K562 (cell line): Measurements from ENCODE around the gene SZT2.

Source experiments
- BCL6 ChIP-seq: fragments of 250-450 bp; sonication (Bioruptor Pico); IDR thresholded peaks from 2 replicates; pipeline ENCODE4 v1.4.0; 2020
- CHD2 ChIP-seq: IDR thresholded peaks from 2 replicates; pipeline ENCODE4 v1.6.1; 2011; ENCODE audit warnings: low read depth, low read length
- CREM ChIP-seq: IDR thresholded peaks from 2 replicates; pipeline ENCODE4 v1.6.1; 2014; ENCODE audit warnings: antibody characterized with exemption, low read depth
- EP300 ChIP-seq: IDR thresholded peaks from 2 replicates; pipeline ENCODE4 v1.6.1; 2012; ENCODE audit warnings: low read length, improper control_type of control experiment
- KAT7 ChIP-seq: sonication (generic); formaldehyde crosslinking; IDR thresholded peaks from 2 replicates; pipeline ENCODE4 v1.8.0; 2022; ENCODE audit warnings: missing genetic modification reagents, mild to moderate bottlenecking, borderline replicate concordance
- NCOA6 ChIP-seq: fragments of 450-650 bp; IDR thresholded peaks from 2 replicates; pipeline ENCODE4 v1.6.1; 2017; ENCODE audit warnings: mild to moderate bottlenecking
- REST ChIP-seq, 2 experiments: fragments of 450-650 bp; formaldehyde crosslinking in 1 of 2; IDR thresholded peaks; 2 replicates each; pipeline versions ENCODE4 v1.4.0 to v1.6.1; 2014 to 2020; ENCODE audit warnings: mild to moderate bottlenecking in 2 of 2, borderline replicate concordance in 1 of 2, low read depth in 1 of 2
- SIN3A ChIP-seq, 2 experiments: fragments of 150-350 bp in 1 of 2; IDR thresholded peaks; 2 replicates each; pipeline ENCODE4 v1.6.1; 2011 to 2016; ENCODE audit warnings: borderline replicate concordance in 2 of 2, low read depth in 2 of 2, low read length in 2 of 2, mild to moderate bottlenecking in 2 of 2, moderate library complexity in 2 of 2; ENCODE audit not compliant: control insufficient read depth in 1 of 2
- ZBTB43 ChIP-seq: sonication (generic); formaldehyde crosslinking; IDR thresholded peaks from 2 replicates; pipeline ENCODE4 v1.8.0; 2023; ENCODE audit warnings: mild to moderate bottlenecking, missing genetic modification reagents

- no peak for TF ChIP-seq EP300
- no peak for TF ChIP-seq NCOA6
- TF ChIP-seq ZBTB43 (CRISPR knock-in tag), result no peak
- no peak for TF ChIP-seq CHD2
- no peak for TF ChIP-seq BCL6 (CRISPR knock-in tag)
- no peak for TF ChIP-seq KAT7 (CRISPR knock-in tag)
- TF ChIP-seq CREM, result no peak
- TF ChIP-seq SIN3A (IDR thresholded peaks at IDR 0.05; ENCODE audit: borderline replicate concordance in 2 of 2, control insufficient read depth in 1 of 2, low read depth in 2 of 2, low read length in 2 of 2), result no peak
- no peak for TF ChIP-seq REST (IDR thresholded peaks at IDR 0.05; ENCODE audit: borderline replicate concordance)
- TF ChIP-seq REST (CRISPR knock-in tag; IDR thresholded peaks at IDR 0.05; ENCODE audit: low read depth), result no peak
Observed at GRCh38 chr1:43443197-43443946, 53.7 kb downstream of the SZT2 start.
